GM21515 (cell line): Measurements from ENCODE around the gene ALDH16A1.

ENCODE experiments used
- ATAC-seq: cut with Tn5 transposase; IDR thresholded peaks from one replicate; pipeline ENCODE4 v1.9.1; 2021; ENCODE audit not compliant: unreplicated experiment

The ALDH16A1 gene

GRCh38 chr19:49487277-49488045, 34.4 kb downstream of the ALDH16A1 start, which contains the start of gene RPL13A:
RPL13A (plus strand) TSS chr19:49487608; CDS start chr19:49487630, 22 bp downstream.
- peak; percentile 85 for ATAC-seq

- no peak for ATAC-seq
Observed at GRCh38 chr19:49488046-49488862, 35.2 kb downstream of the ALDH16A1 start.

- no peak for ATAC-seq
Observed at GRCh38 chr19:49488863-49489537, 36.0 kb downstream of the ALDH16A1 start.

GRCh38 chr19:49489601-49490167, 36.7 kb downstream of the ALDH16A1 start:
- ATAC-seq = no peak

GRCh38 chr19:49490287-49491029, 37.4 kb downstream of the ALDH16A1 start:
- ATAC-seq = no peak

- ATAC-seq = no peak
Observed at GRCh38 chr19:49491030-49491803, 38.2 kb downstream of the ALDH16A1 start.

- no peak for ATAC-seq
Observed at GRCh38 chr19:49491804-49492572, 39.0 kb downstream of the ALDH16A1 start.

GRCh38 chr19:49492573-49493405, 39.8 kb downstream of the ALDH16A1 start:
- ATAC-seq = no peak

GRCh38 chr19:49496574-49497008, 43.6 kb downstream of the ALDH16A1 start:
- ATAC-seq = no peak

GRCh38 chr19:49497047-49497788, 44.2 kb downstream of the ALDH16A1 start:
- no peak for ATAC-seq

GRCh38 chr19:49497789-49498103, 44.7 kb downstream of the ALDH16A1 start:
- no peak for ATAC-seq

GRCh38 chr19:49498475-49498874, 45.5 kb downstream of the ALDH16A1 start:
- no peak for ATAC-seq

GRCh38 chr19:49499030-49499670, 46.1 kb downstream of the ALDH16A1 start:
- no peak for ATAC-seq

- no peak for ATAC-seq
Observed at GRCh38 chr19:49502866-49503581, 50.0 kb downstream of the ALDH16A1 start.

- no peak for ATAC-seq
Observed at GRCh38 chr19:49503582-49503962, 50.5 kb downstream of the ALDH16A1 start.

- no peak for ATAC-seq
Observed at GRCh38 chr19:49506575-49507105, 53.6 kb downstream of the ALDH16A1 start.
